GM06990 (cell line): ENCODE results near the gene NFYA.

ENCODE experiments used
- DNase-seq: peaks from one replicate; pipeline ENCODE4 v3.0.0-alpha.2; 2011; ENCODE audit not compliant: insufficient read length; ENCODE audit errors: extremely low read depth
- H3K27me3 ChIP-seq: replicated peaks from 2 replicates; pipeline ENCODE4 v1.6.0; 2011; ENCODE audit warnings: low read length; ENCODE audit not compliant: control insufficient read depth, insufficient read depth
- H3K36me3 ChIP-seq: 2 replicates; pipeline ENCODE4 v1.5.1; 2011; ENCODE audit warnings: low read length; ENCODE audit not compliant: control insufficient read depth, insufficient read depth
- H3K4me3 ChIP-seq: replicated peaks from 2 replicates; pipeline ENCODE4 v1.5.1; 2011; ENCODE audit warnings: low read depth, mild to moderate bottlenecking, control low read depth, low read length
- CTCF ChIP-seq: IDR thresholded peaks from 2 replicates; pipeline ENCODE4 v1.5.1; 2011; ENCODE audit warnings: low read length, control low read depth, mild to moderate bottlenecking, inconsistent platforms; ENCODE audit not compliant: insufficient read depth, poor library complexity, severe bottlenecking

Gene NFYA

GRCh38 chr6:41037107-41037900 lies 35.5 kb upstream of the NFYA start:
- H3K4me3 ChIP-seq = no peak overlapping the region
- H3K36me3 ChIP-seq = no peaks in the 10 kb centered on the region
- no peak for DNase-seq
- no peak for TF ChIP-seq CTCF
- no peaks in the 10 kb centered on the region for H3K27me3 ChIP-seq

- DNase-seq = no peak
- TF ChIP-seq CTCF = no peak
- Histone ChIP-seq H3K27me3 (no peaks in the 10 kb centered on the region), H3K36me3 (no peaks in the 10 kb centered on the region), H3K4me3 (no peak overlapping the region)
Observed at GRCh38 chr6:41038205-41038604, 34.6 kb upstream of the NFYA start.

GRCh38 chr6:41039060-41039998 lies 33.4 kb upstream of the NFYA start, which contains the start of gene UNC5CL:
Gene UNC5CL (minus strand): TSS chr6:41039221. CDS start chr6:41035074, 4,147 bp downstream.
- Histone ChIP-seq H3K4me3 (no peak within 1 kb of the TSS), H3K36me3 (no peaks in the 10 kb centered on the region), H3K27me3 (no peaks in the 10 kb centered on the region)
- peak; percentile 85 for TF ChIP-seq CTCF
- no peak for DNase-seq

GRCh38 chr6:41040101-41040939 lies 32.5 kb upstream of the NFYA start:
- Histone ChIP-seq H3K27me3 (no peaks in the 10 kb centered on the region), H3K36me3 (no peaks in the 10 kb centered on the region), H3K4me3 (no peak overlapping the region)
- TF ChIP-seq CTCF = no peak
- DNase-seq = no peak

- DNase-seq = no peak
- Histone ChIP-seq H3K36me3 (no peaks in the 10 kb centered on the region), H3K4me3 (no peak overlapping the region), H3K27me3 (no peaks in the 10 kb centered on the region)
- no peak for TF ChIP-seq CTCF
Observed at GRCh38 chr6:41040940-41041536, 31.7 kb upstream of the NFYA start.
